Ishikawa (cell line): ENCODE data around the gene DMWD.

ENCODE experiments used
- EP300 ChIP-seq: IDR thresholded peaks from 2 replicates; pipeline ENCODE4 v1.6.1; 2012; ENCODE audit warnings: borderline replicate concordance
- NFIC ChIP-seq: IDR thresholded peaks from 2 replicates; pipeline ENCODE4 v1.6.1; 2012
- RAD21 ChIP-seq: IDR thresholded peaks from 2 replicates; pipeline ENCODE4 v1.6.1; 2012; ENCODE audit warnings: low read depth
- YY1 ChIP-seq: IDR thresholded peaks from 2 replicates; pipeline ENCODE4 v1.6.1; 2012; ENCODE audit warnings: low read depth
- TF ChIP-seq, protein P1 (sequence below): IDR thresholded peaks from 2 replicates; pipeline ENCODE4 v1.6.1; 2012
- TF ChIP-seq, protein P2 (sequence below): IDR thresholded peaks from 2 replicates; pipeline ENCODE4 v1.6.1; 2012
- TF ChIP-seq, protein P3 (sequence below): IDR thresholded peaks from 2 replicates; pipeline ENCODE4 v1.6.1; 2012; ENCODE audit warnings: low read depth, mild to moderate bottlenecking

DNA sequence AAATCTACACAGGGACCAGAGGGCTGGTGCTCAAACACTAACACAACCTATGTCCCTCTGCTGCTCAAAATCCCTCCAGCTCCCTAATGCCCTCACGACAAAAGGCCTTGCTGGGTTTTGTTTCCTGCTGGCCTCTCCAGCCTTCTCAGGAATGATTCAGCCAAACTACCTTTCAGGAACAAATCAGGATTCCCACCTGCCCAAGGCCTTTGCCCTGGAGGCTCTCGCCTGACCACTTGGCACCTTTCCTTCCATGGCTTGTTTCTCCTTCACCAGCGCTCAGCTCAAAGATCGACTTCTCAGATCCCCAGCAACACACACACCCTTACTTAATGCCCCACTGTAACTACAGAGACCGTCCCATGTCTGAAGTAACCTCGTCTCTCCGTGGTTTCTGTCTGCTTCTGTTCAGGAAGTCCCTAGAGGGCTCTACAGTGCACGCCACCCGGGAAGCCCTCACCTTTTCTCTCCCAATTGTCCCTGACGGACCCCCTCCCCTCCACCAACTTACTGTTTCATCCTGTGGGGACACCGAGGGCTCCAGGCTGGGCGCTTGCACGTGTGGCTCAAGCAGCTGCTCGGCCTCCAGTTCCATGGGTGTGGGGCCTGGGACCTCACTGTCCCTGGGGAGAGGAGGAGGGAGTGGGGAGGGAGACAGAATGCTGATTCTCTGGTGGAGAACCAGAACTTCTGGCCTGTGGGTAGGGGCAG is 20.4 kb downstream of the DMWD start:
- TF ChIP-seq YY1 (no peak), NFIC (no peak), EP300 (no peak), RAD21 (no peak)
- TF ChIP-seq, protein P1, sequence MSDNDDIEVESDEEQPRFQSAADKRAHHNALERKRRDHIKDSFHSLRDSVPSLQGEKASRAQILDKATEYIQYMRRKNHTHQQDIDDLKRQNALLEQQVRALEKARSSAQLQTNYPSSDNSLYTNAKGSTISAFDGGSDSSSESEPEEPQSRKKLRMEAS, result no peak
- TF ChIP-seq, protein P2, sequence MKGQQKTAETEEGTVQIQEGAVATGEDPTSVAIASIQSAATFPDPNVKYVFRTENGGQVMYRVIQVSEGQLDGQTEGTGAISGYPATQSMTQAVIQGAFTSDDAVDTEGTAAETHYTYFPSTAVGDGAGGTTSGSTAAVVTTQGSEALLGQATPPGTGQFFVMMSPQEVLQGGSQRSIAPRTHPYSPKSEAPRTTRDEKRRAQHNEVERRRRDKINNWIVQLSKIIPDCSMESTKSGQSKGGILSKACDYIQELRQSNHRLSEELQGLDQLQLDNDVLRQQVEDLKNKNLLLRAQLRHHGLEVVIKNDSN, result no peak
- TF ChIP-seq, protein P3, sequence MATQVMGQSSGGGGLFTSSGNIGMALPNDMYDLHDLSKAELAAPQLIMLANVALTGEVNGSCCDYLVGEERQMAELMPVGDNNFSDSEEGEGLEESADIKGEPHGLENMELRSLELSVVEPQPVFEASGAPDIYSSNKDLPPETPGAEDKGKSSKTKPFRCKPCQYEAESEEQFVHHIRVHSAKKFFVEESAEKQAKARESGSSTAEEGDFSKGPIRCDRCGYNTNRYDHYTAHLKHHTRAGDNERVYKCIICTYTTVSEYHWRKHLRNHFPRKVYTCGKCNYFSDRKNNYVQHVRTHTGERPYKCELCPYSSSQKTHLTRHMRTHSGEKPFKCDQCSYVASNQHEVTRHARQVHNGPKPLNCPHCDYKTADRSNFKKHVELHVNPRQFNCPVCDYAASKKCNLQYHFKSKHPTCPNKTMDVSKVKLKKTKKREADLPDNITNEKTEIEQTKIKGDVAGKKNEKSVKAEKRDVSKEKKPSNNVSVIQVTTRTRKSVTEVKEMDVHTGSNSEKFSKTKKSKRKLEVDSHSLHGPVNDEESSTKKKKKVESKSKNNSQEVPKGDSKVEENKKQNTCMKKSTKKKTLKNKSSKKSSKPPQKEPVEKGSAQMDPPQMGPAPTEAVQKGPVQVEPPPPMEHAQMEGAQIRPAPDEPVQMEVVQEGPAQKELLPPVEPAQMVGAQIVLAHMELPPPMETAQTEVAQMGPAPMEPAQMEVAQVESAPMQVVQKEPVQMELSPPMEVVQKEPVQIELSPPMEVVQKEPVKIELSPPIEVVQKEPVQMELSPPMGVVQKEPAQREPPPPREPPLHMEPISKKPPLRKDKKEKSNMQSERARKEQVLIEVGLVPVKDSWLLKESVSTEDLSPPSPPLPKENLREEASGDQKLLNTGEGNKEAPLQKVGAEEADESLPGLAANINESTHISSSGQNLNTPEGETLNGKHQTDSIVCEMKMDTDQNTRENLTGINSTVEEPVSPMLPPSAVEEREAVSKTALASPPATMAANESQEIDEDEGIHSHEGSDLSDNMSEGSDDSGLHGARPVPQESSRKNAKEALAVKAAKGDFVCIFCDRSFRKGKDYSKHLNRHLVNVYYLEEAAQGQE, result no peak
